ENCODE measurements around the gene TRIM50. TPM values are rescaled to one million over a fixed set of nuclear protein-coding genes. Genes with fewer than 3 reads are reported as not detected.

TRIM50 gene
- total and polyA plus RNA-seq, 2 of the 4 experiments (the other 2 are of a cell fraction): not detected

GRCh38 chr7:73343671-73344380 lies 15.9 kb upstream of the TRIM50 start:
- in situ Hi-C loops (cut with MboI; ENCODE audit: low sequenced_read_pairs): loop anchor here (5.0 kb wide), 1 partner anchor 93 kb away; no protein-coding TSS in a partner anchor
- no peak overlapping the region for H4K8ac ChIP-seq (ENCODE audit: low read depth in 2 of 2, low read length in 2 of 2)
- POLR2A ChIA-PET (ENCODE audit: unreplicated experiment): no interaction called here

More at GRCh38 chr7:73343671-73344380, 15.9 kb upstream of the TRIM50 start:
- Histone ChIP-seq H3K9ac (ENCODE audit: low read depth, low read length) (no peak overlapping the region), H3K79me1 (ENCODE audit: low read depth in 1 of 2, low read length in 2 of 2) (no peaks in the 10 kb centered on the region), H3K36me3 (ENCODE audit: control insufficient read depth, insufficient read depth, low read length) (no peaks in the 10 kb centered on the region), H2AK9ac (replicated peaks; ENCODE audit: low read depth, low read length, poor library complexity) (no peak overlapping the region), H3K27me3 (ENCODE audit: control insufficient read depth, insufficient read depth, low read length) (peaks cover 13% of the 10 kb centered on the region), H3K14ac (replicated peaks; ENCODE audit: low read depth, low read length) (no peak overlapping the region), H3K4ac (ENCODE audit: low read depth, low read length) (no peak overlapping the region), H2AFZ (replicated peaks; ENCODE audit: low read length, poor library complexity) (no peak overlapping the region), H3K18ac (ENCODE audit: low read depth, low read length) (no peak overlapping the region), H3K27ac (ENCODE audit: insufficient read depth, low read length) (no peak overlapping the region), H2BK20ac (ENCODE audit: low read depth, low read length) (no peak overlapping the region), H3K4me1 (ENCODE audit: control insufficient read depth, insufficient read depth, low read length) (peaks cover 5% of the 10 kb centered on the region), H3K4me2 (ENCODE audit: low read depth, low read length) (no peak overlapping the region), H2BK120ac (ENCODE audit: low read depth, low read length) (no peak overlapping the region), H4K91ac (ENCODE audit: insufficient read depth, low read depth, low read length) (no peak overlapping the region), H3K9me3 (ENCODE audit: control insufficient read depth, insufficient read depth, low read length) (no peaks in the 10 kb centered on the region), H2BK5ac (ENCODE audit: low read depth, low read length, poor library complexity, severe bottlenecking) (no peak overlapping the region), H3K56ac (ENCODE audit: extremely low read depth, insufficient read depth, low read length) (no peak overlapping the region), H3K23ac (ENCODE audit: low read depth, low read length) (no peak overlapping the region), H4K20me1 (ENCODE audit: insufficient read depth, low read length) (no peaks in the 10 kb centered on the region), H2BK15ac (ENCODE audit: low read depth, low read length) (no peak overlapping the region), H4K5ac (ENCODE audit: low read depth, low read length) (no peak overlapping the region), H2AK5ac (ENCODE audit: low read depth, low read length) (no peak overlapping the region), H3K9me1 (ENCODE audit: insufficient read depth, low read length) (0 out of 2 replicates have a peak, but pooled peaks cover 3% of the 10 kb centered on the region), H3K4me3 (ENCODE audit: insufficient read depth, low read depth, low read length) (no peak overlapping the region)
- CTCF ChIA-PET: interaction anchor here (1.5 to 1.6 kb wide), 2 partner anchors 9 to 10 kb away, joined by 3 to 7 read pairs; no protein-coding TSS in a partner anchor
- BruUV-seq (replicated peaks): no TSS peak
- DNase-seq (no peak), ATAC-seq (ENCODE audit: low read depth) (no peak)
- dilution Hi-C loops (cut with HindIII; ENCODE audit: low sequenced_read_pairs, unreplicated experiment): no loop called here
- intact Hi-C loops (cut with micrococcal nuclease): no loop called here
- whole genome bisulfite sequencing, 2 experiments (ENCODE audit: extremely low coverage in 2 of 2, insufficient read length in 1 of 2): 82% methylated on average over 4 of the region's 7 CpGs; no CpG with 5 or more reads in 1 of the 2 experiments
- TF ChIP-seq ELK1 (IDR thresholded peaks at IDR 0.05; ENCODE audit: borderline replicate concordance, low read depth, low read length) (no peak), CEBPB (IDR thresholded peaks at IDR 0.05; ENCODE audit: low read depth, low read length) (no peak), MAFK (IDR thresholded peaks at IDR 0.05; ENCODE audit: low read depth, low read length) (no peak), MAZ (IDR thresholded peaks at IDR 0.05; ENCODE audit: borderline replicate concordance, low read depth, low read length) (no peak), RFX5 (IDR thresholded peaks at IDR 0.05; ENCODE audit: low read depth, low read length) (no peak), BHLHE40 (IDR thresholded peaks at IDR 0.05; ENCODE audit: low read depth, low read length) (no peak), CHD1 (IDR thresholded peaks at IDR 0.05; ENCODE audit: low read depth, low read length) (no peak), FOS (IDR thresholded peaks at IDR 0.05; ENCODE audit: low read depth, low read length) (no peak)
- TF ChIP-seq, protein P1, sequence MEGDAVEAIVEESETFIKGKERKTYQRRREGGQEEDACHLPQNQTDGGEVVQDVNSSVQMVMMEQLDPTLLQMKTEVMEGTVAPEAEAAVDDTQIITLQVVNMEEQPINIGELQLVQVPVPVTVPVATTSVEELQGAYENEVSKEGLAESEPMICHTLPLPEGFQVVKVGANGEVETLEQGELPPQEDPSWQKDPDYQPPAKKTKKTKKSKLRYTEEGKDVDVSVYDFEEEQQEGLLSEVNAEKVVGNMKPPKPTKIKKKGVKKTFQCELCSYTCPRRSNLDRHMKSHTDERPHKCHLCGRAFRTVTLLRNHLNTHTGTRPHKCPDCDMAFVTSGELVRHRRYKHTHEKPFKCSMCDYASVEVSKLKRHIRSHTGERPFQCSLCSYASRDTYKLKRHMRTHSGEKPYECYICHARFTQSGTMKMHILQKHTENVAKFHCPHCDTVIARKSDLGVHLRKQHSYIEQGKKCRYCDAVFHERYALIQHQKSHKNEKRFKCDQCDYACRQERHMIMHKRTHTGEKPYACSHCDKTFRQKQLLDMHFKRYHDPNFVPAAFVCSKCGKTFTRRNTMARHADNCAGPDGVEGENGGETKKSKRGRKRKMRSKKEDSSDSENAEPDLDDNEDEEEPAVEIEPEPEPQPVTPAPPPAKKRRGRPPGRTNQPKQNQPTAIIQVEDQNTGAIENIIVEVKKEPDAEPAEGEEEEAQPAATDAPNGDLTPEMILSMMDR (conservative IDR thresholded peaks at IDR 0.05; ENCODE audit: low read depth, low read length): no peak
